ENCODE data around the gene ITGAL. TPM values are rescaled to one million over a fixed set of nuclear protein-coding genes. Genes with fewer than 3 reads are reported as not detected.

ITGAL gene
- total RNA-seq, 2 donors from 2014 or later = 4.6 to 8.5 TPM

DNA sequence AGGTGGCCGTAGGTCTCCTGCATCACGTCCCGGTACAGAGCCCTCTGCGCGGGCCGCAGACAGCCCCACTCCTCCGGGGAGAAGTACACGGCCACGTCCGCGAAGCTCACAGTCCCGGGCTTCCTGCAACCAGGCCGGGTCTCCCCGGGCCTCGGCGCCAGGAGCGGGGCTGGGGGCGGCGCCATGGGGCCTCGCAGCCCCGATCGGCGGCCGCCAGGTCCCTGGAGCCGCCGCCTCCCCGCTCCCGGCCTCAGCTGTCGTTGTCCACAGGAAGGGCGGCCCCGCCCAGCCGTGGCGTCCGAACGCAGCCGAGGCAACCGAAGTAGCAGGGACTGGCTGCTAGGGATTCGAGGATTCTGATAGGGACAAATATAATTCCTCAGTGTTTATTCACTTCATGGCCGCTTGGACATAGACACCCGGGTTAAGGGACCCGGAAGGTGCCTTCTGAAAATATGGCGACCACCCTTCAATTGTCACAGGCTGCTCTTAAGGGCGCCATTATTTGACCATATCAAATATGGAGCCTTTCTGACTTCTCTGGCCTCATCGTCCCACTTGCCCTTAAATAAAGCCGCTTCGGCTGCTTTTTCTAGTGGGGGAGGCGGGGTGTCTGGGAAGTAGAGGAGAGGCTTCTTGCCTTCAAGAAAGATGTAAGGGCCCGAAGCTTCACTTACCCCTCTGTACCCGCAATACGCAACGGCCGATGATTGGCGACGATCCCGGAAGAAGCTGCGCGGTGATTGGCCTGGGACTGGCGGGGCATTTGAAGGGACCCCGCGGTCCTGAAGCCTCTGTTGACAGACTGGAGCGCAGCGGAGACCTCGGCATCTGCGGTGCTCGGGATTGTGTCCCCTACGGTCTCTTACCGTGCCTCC is 99.1 kb downstream of the ITGAL start, which contains the start of gene ZNF688:
TSS of gene ZNF688 (minus strand) at position 270 of the 878 bp plus-strand sequence. CDS start at position 185, 85 bp downstream.
- intact Hi-C loops (cut with DNase I) = no loop called here

More for the DNA sequence above, 99.1 kb downstream of the ITGAL start, which contains the start of gene ZNF688:
- peak; percentile 99 for DNase-seq (ENCODE audit: low spot score)

Small RNAs within 50 kb of the gene (microRNA-seq; reads per million reads assigned to microRNA genes)
- gene MIR4518 (ENCODE audit: borderline microRNAs expressed in 2 of 2) = 0 reads per million in 2 donors

Other genes starting within 250 kb of the ITGAL start
- gene NPIPB13, start 224.3 kb upstream of the ITGAL start, total RNA-seq = 10 to 100 TPM in 1 of 2 donors, 1 to 10 TPM in 1; 5.7 to 21.2 TPM
- gene CD2BP2, start 117.4 kb upstream of the ITGAL start, total RNA-seq = 10 to 100 TPM; 47.9 to 54.2 TPM
- gene TBC1D10B, start 102.2 kb upstream of the ITGAL start, total RNA-seq = 10 to 100 TPM; 27.8 to 29.8 TPM
- not detected for gene MYL11, start 97.9 kb upstream of the ITGAL start, total RNA-seq
- 1 to 10 TPM; 1.6 to 3.0 TPM for gene SEPTIN1, start 90.2 kb upstream of the ITGAL start, total RNA-seq
- gene ZNF48, start 77.3 kb upstream of the ITGAL start, total RNA-seq = 1 to 10 TPM; 6.2 to 6.5 TPM
- 1 to 10 TPM; 5.6 to 6.1 TPM for gene ZNF771, start 65.1 kb upstream of the ITGAL start, total RNA-seq
- gene DCTPP1, start 42.7 kb upstream of the ITGAL start, total RNA-seq = 10 to 100 TPM; 15.2 to 20.1 TPM
- gene SEPHS2, start 26.9 kb upstream of the ITGAL start, total RNA-seq = 10 to 100 TPM; 31.5 to 32.5 TPM
- 10 to 100 TPM; 21.9 to 27.3 TPM for gene ZNF768, start 53.8 kb downstream of the ITGAL start, total RNA-seq
- 1 to 10 TPM; 9.6 to 9.8 TPM for gene ZNF747, start 62.1 kb downstream of the ITGAL start, total RNA-seq
- gene ZNF764, start 85.6 kb downstream of the ITGAL start, total RNA-seq = 1 to 10 TPM; 6.0 to 6.5 TPM
- 10 to 100 TPM in 1 of 2 donors, 1 to 10 TPM in 1; 8.8 to 10.8 TPM for gene ZNF688, start 99.0 kb downstream of the ITGAL start, total RNA-seq
- 10 to 100 TPM; 10.2 to 10.5 TPM for gene ZNF785, start 113.0 kb downstream of the ITGAL start, total RNA-seq
- 1 to 10 TPM; 6.9 to 7.1 TPM for gene ZNF689, start 137.6 kb downstream of the ITGAL start, total RNA-seq
- gene PRR14, start 178.2 kb downstream of the ITGAL start, total RNA-seq = 10 to 100 TPM; 34.5 to 38.5 TPM
- 10 to 100 TPM; 42.3 to 42.5 TPM for gene FBRS, start 185.7 kb downstream of the ITGAL start, total RNA-seq
- gene SRCAP, start 226.4 kb downstream of the ITGAL start, total RNA-seq = 10 to 100 TPM; 41.4 to 44.9 TPM